Activated CD4-positive, CD25-positive, alpha-beta regulatory T cell treated with anti-CD3 and anti-CD28 coated beads, Interleukin-2, amount 50 U/mL, for 72 hours (primary cell): ENCODE results near the gene LMCD1.

Experiments used
- DNase-seq: peaks from one replicate; pipeline ENCODE4 v3.0.0; 2021

LMCD1 gene

DNA sequence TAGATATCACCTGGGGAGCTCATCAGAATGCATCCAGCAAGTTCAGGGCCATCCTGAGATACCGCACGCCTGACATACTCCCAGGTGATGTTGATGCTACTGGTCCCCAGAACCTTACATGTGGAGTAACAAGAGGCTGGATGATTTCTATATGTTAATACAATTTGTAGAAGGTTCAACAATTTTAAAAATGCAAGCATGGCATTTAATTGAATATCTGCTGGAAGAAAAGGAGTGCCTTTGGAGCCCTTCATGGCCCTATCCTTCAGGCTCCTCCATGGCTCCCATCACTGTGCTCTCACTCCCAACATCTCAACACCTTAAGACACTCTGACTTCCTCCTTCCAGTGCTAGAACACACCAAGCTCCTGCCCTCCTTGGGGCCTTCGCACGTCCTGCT lies 36.6 kb downstream of the LMCD1 start:
- DNase-seq, result no peak

- DNase-seq, result no peak
These were observed 37.3 kb downstream of the LMCD1 start for GRCh38 chr3:8538913-8539312.

DNA sequence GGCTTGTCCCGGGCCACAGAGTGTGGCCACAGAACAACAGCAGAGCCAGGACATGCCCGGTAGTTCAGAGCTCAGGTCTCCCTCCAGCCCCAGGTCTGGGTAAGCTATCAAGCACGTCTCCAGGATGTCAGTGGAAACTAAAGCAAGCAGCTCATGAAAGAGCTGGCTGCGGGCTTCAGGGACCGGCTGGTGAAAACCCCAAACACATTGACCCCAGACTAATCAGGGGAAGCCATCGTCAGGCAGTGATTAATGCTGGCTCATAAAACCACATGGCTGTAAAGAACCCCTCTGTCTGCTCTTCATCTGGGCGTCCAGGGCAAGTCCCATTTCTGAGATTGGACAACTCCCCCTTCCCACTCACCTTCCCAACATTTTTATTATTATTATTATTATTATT lies 37.8 kb downstream of the LMCD1 start:
- no peak for DNase-seq

GRCh38 chr3:8540456-8540855 lies 38.8 kb downstream of the LMCD1 start:
- DNase-seq, result no peak

DNA sequence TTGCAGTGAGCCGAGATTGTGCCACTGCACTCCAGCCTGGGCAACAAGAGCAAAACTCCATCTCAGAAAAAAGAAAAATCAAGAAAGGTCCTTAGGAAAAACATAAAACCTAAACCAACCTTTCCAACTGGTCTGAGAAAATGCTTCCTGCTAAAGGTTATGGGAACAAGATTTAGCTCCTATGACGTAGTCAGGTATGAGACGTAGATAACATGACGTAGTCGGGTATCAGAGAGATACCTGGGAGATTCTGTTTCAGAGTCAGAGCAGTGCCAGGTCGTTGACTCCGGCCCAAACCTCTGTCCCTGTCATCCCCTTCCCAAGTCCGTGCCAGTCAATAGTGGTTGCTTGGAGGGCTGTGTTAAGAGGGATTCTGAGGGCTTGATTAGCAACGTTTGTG lies 39.9 kb downstream of the LMCD1 start:
- DNase-seq, result no peak

- no peak for DNase-seq
These were observed 40.8 kb downstream of the LMCD1 start for GRCh38 chr3:8542190-8543135.

DNA sequence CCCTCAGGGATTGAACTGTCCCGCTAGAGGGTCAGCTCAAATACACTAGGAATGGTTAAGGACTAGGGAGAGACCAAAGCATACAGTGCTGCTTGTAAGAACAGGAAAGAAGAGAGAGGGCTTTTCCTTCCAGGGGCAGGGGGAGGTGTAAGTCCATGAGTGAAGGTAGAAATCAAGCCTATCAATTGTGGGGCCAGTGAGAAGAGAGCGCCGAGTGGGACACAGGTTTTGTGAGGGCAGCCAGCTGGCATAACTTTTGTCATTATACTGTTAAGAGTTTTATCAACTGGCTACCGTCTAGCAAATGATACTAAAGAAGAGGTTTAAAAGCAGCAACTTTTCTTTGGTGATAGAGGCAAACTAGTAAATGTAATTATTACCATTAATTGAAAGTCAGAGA lies 45.0 kb downstream of the LMCD1 start:
- DNase-seq, result no peak

- no peak for DNase-seq
These were observed 47.1 kb downstream of the LMCD1 start for GRCh38 chr3:8548502-8549275.

GRCh38 chr3:8549354-8549753 lies 47.7 kb downstream of the LMCD1 start:
- DNase-seq, result no peak

DNA sequence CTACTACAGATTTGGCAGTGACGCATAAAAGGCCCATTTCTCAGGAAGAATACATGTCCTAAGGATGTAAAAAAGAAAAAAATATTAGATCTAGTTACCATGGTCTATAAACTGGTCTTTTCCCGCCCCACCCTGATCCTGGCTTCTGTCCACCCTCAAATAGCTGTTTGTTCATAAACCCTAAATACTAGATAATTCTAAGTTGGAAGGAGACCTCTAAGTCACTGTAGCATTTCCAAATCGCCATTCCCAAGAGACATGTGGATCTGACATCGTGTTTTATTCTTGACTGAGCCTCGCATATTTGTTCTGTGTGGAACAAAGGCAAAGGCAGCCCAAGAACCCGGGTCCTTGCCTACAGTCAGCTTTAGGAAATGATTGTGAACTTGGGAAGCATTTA lies 49.0 kb downstream of the LMCD1 start:
- no peak for DNase-seq

DNA sequence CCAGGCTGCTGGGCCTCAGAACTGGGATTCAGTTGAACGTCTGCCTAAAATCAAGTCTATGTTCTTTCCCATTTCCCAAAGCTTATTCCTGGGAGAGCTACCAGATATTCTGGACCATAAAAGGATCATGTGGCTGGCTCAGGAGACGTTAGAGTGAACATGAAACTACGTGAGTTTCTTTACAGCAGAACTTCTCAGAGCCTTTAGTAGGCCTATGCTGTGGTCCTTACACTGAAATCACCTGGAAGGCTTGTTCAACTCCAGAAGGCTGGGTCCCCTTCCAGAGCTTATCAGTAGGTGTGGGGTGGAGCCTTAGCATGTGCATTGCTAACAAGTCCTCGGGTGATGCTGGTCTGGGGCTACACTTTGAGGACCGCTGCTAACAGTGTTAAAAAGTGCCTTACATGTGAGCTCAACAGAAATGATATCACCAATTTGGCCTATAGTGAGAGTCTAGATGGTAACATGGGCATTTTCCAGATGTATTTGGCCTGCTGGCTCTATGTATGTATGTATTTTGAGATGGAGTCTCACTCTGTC lies 50.7 kb downstream of the LMCD1 start:
- DNase-seq, result no peak

DNA sequence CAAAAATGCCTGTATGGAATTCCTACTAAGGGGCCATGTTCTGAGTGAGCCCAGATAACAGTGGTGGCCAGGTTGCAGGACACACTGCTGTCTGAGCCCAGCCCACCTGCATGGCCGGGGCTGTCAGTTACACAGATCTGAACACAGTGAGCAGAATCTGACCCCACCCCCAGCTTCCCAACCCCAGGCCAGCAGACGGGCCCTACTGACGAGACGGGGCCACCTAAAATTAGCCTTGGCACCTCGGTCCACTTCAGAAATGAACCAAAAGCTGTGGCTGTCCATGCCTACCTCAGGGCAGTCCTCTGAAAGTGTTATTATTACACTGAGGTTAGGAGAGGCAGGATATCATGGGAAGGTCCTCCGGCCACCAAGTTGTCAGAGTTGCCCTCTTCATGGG lies 51.8 kb downstream of the LMCD1 start:
- no peak for DNase-seq

DNA sequence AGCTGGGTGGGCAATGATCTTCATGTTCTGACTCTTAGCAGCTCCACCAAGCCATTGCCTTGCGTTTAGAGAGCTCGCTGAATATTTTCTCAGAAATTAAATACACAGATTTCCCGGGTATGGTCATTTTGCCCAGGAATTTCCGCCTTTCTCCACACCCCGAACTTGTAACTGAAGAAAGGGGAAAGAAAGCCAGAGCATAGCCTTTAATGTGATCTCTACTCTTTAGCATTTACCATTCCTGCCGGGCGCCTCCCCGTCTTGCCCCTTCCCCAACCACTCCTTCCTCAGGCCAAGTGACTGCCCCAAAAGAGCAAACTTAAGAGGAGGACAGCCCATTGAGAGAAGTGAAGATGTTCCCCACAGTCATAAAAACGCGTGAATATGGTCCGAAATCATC lies 53.1 kb downstream of the LMCD1 start:
- DNase-seq, result no peak

GRCh38 chr3:8555113-8555661 lies 53.6 kb downstream of the LMCD1 start:
- DNase-seq, result no peak

GRCh38 chr3:8555725-8556472 lies 54.3 kb downstream of the LMCD1 start:
- DNase-seq, result no peak

DNA sequence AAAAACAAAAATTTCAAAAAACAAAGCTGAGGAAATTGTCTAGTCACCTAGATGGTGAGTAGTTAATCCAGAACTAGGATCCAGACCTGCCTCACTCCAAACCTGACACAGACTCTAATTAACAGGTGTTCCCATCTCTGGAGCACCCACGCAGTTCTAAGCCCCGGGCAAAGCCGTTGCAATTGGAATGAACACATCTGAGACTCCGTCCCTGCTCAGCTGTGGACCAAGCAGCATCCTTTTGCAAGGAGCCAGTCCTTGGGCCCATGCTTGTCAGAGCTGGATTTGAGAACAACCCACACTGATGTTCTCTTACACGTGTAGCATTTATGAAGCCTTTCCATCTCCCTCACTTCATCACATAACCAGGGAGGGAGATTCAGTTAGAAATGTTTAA lies 54.8 kb downstream of the LMCD1 start:
- no peak for DNase-seq

- no peak for DNase-seq
These were observed 55.7 kb downstream of the LMCD1 start for GRCh38 chr3:8557298-8557697.

DNA sequence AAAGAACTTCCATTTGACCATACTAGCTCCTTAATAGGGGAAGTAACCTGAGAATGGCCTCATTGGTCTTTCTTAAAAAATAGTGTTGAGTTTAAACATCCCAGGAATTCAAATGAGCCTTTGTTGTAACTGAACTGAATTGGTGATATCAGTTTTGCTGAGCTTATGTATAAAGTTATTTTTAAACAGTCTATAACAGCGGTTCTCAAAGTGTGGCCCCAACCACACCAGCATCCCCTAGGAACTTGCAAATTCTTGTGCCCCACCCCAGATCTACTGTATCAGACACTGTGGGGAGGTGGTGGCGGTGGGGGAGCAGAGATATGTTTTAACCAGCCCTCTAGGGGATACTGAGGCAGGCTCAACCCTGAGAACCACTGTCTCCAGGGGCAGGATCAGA lies 57.0 kb downstream of the LMCD1 start:
- no peak for DNase-seq

GRCh38 chr3:8559351-8559750 lies 57.7 kb downstream of the LMCD1 start:
- DNase-seq, result no peak

- no peak for DNase-seq
These were observed 58.9 kb downstream of the LMCD1 start for GRCh38 chr3:8560366-8561007.

- no peak for DNase-seq
These were observed 59.7 kb downstream of the LMCD1 start for GRCh38 chr3:8561370-8561769.

DNA sequence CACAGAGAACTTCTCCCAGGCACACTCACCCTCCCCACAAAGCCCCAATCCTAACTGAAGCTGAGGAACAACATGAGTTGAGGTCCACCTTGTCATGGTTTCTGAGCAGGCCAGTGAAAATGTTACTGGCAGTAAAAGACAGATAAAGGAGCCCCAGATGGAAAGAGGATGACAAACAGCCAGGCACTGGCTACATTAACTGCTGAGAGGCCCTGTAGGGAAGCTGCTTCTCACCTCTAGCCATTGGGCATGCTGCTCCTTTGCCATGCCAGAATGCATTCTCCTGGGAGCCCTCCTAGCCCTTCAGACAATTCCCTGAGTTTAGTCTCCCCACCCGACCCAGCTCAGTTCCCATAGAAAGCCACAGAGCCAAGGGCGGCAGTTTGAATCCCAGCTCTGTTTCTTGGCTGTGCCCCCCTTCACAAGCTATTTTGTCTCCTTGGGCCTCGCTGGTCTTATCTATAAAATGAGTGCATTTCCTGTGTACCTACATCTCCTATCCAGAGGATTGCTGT lies 60.5 kb downstream of the LMCD1 start:
- DNase-seq, result no peak
